WI38 (cell line): ENCODE results near the gene CNTF.

ENCODE experiments used
- H3K4me3 ChIP-seq: 2 replicates; pipeline ENCODE4 v1.5.1; 2011; ENCODE audit warnings: low read depth, mild to moderate bottlenecking, control low read depth, low read length
- CTCF ChIP-seq: IDR thresholded peaks from 2 replicates; pipeline ENCODE4 v1.5.1; 2012; ENCODE audit warnings: low read depth, mild to moderate bottlenecking, control low read depth, low read length

Gene CNTF

GRCh38 chr11:58625826-58626460 is 3.5 kb downstream of the CNTF start:
- H3K4me3 ChIP-seq: no peak overlapping the region
- no peak for TF ChIP-seq CTCF

GRCh38 chr11:58626934-58627483 is 4.5 kb downstream of the CNTF start:
- TF ChIP-seq CTCF: no peak
- H3K4me3 ChIP-seq: no peak overlapping the region

GRCh38 chr11:58628446-58628845 is 6.0 kb downstream of the CNTF start:
- TF ChIP-seq CTCF: no peak
- no peak overlapping the region for H3K4me3 ChIP-seq

GRCh38 chr11:58629857-58630256 is 7.4 kb downstream of the CNTF start:
- peak; percentile 58 for TF ChIP-seq CTCF

GRCh38 chr11:58631378-58631777 is 8.9 kb downstream of the CNTF start:
- no peak for TF ChIP-seq CTCF
- no peak overlapping the region for H3K4me3 ChIP-seq

More at GRCh38 chr11:58629857-58630256, 7.4 kb downstream of the CNTF start:
- H3K4me3 ChIP-seq: no peak overlapping the region

GRCh38 chr11:58632510-58632909 is 10.0 kb downstream of the CNTF start:
- H3K4me3 ChIP-seq: no peak overlapping the region
- TF ChIP-seq CTCF: no peak

GRCh38 chr11:58636587-58636986 is 14.1 kb downstream of the CNTF start:
- H3K4me3 ChIP-seq: no peak overlapping the region
- no peak for TF ChIP-seq CTCF
